Left renal cortex interstitium (tissue), 4 donors: Measurements from ENCODE around the gene MEF2B. TPM values are rescaled to one million over a fixed set of nuclear protein-coding genes. Genes with fewer than 3 reads are reported as not detected.
"Not testable (repeated sequence)": the region's sequence is repeated elsewhere in the genome, so short reads cannot be mapped to it uniquely, and the experiment has no call there.

ENCODE experiments used
- DNase-seq, 4 donors: peaks; one replicate each; pipeline ENCODE4 v3.0.0-alpha.2; 2013; ENCODE audit warnings: low read depth in 4 of 4, low spot score in 2 of 4, missing footprints in 1 of 4
- polyA plus RNA-seq, 4 donors: library from polyadenylated mRNA; unstranded; fragments of 120-200 nt; gene quantifications; one replicate each; pipeline ENCODE4 v1.2.1, GENCODE V29; 2013; ENCODE audit not compliant: insufficient read length in 4 of 4

Gene MEF2B
- polyA plus RNA-seq, 4 donors = 1.2 to 4.2 (median 1.9) TPM

GRCh38 chr19:19160461-19161035 is 9.5 kb downstream of the MEF2B start:
- DNase-seq = no peak

GRCh38 chr19:19159534-19159933 is 10.5 kb downstream of the MEF2B start:
- no peak for DNase-seq

GRCh38 chr19:19157808-19158207 is 12.3 kb downstream of the MEF2B start:
- DNase-seq = no peak

GRCh38 chr19:19155495-19156219 is 14.4 kb downstream of the MEF2B start:
- DNase-seq = no peak

- no peak for DNase-seq
Measured at GRCh38 chr19:19154768-19155494, 15.1 kb downstream of the MEF2B start.

GRCh38 chr19:19152668-19153384 is 17.2 kb downstream of the MEF2B start:
- no peak for DNase-seq

- no peak for DNase-seq
Measured at GRCh38 chr19:19151418-19151817, 18.6 kb downstream of the MEF2B start.

- DNase-seq = no peak
Measured at GRCh38 chr19:19149435-19149834, 20.6 kb downstream of the MEF2B start.

- DNase-seq = not testable (repeated sequence)
Measured at GRCh38 chr19:19148504-19148903, 21.6 kb downstream of the MEF2B start.

GRCh38 chr19:19147344-19147743 is 22.7 kb downstream of the MEF2B start:
- no peak for DNase-seq

- no peak for DNase-seq
Measured at GRCh38 chr19:19146865-19147264, 23.2 kb downstream of the MEF2B start.

- peak in 1 of 4 donors; percentile 49 for DNase-seq
Measured at GRCh38 chr19:19145684-19146608, 24.1 kb downstream of the MEF2B start.

GRCh38 chr19:19145281-19145680 is 24.8 kb downstream of the MEF2B start:
- DNase-seq = no peak

- no peak for DNase-seq
Measured at GRCh38 chr19:19142347-19142746, 27.7 kb downstream of the MEF2B start.

GRCh38 chr19:19140476-19140875 is 29.6 kb downstream of the MEF2B start:
- no peak for DNase-seq

GRCh38 chr19:19139876-19140229 is 30.2 kb downstream of the MEF2B start:
- DNase-seq = no peak

GRCh38 chr19:19138109-19138981 is 31.7 kb downstream of the MEF2B start, which contains the start of gene TMEM161A:
TMEM161A (minus strand) TSS chr19:19138478; CDS start chr19:19138428, 50 bp downstream.
- peak; percentile 92 to 98 (median 94) for DNase-seq

- no peak for DNase-seq
Measured at GRCh38 chr19:19137556-19138108, 32.4 kb downstream of the MEF2B start.

- DNase-seq = not testable (repeated sequence)
Measured at GRCh38 chr19:19135713-19136112, 34.4 kb downstream of the MEF2B start.
